RPMI8226 (cell line): Measurements from ENCODE around the gene SIK2.

Experiments used
- DNase-seq: peaks from one replicate; pipeline ENCODE4 v3.0.0-alpha.2; 2015

The SIK2 gene

GRCh38 chr11:111734101-111734953, 132.1 kb downstream of the SIK2 start:
- no peak for DNase-seq

GRCh38 chr11:111734954-111735261, 132.7 kb downstream of the SIK2 start:
- DNase-seq = no peak

GRCh38 chr11:111735262-111736116, 133.2 kb downstream of the SIK2 start:
- no peak for DNase-seq

GRCh38 chr11:111736181-111736590, 133.9 kb downstream of the SIK2 start:
- DNase-seq = no peak

- DNase-seq = no peak
These were observed 134.6 kb downstream of the SIK2 start for GRCh38 chr11:111736621-111737443.

- DNase-seq = no peak
These were observed 135.4 kb downstream of the SIK2 start for GRCh38 chr11:111737444-111738210.

GRCh38 chr11:111739299-111739698, 137.1 kb downstream of the SIK2 start:
- DNase-seq = no peak

GRCh38 chr11:111741751-111742150, 139.5 kb downstream of the SIK2 start:
- DNase-seq = no peak

- no peak for DNase-seq
These were observed 141.5 kb downstream of the SIK2 start for GRCh38 chr11:111743700-111744099.

GRCh38 chr11:111745719-111746504, 143.7 kb downstream of the SIK2 start:
- no peak for DNase-seq

- no peak for DNase-seq
These were observed 146.0 kb downstream of the SIK2 start for GRCh38 chr11:111748035-111748804.

GRCh38 chr11:111749646-111750045, 147.4 kb downstream of the SIK2 start:
- DNase-seq = no peak

- no peak for DNase-seq
These were observed 153.8 kb downstream of the SIK2 start for GRCh38 chr11:111756097-111756496.

GRCh38 chr11:111759376-111759775, 157.1 kb downstream of the SIK2 start:
- DNase-seq = no peak

GRCh38 chr11:111759778-111760407, 157.6 kb downstream of the SIK2 start:
- no peak for DNase-seq

GRCh38 chr11:111761036-111761435, 158.8 kb downstream of the SIK2 start:
- DNase-seq = no peak

GRCh38 chr11:111762526-111762925, 160.3 kb downstream of the SIK2 start:
- no peak for DNase-seq

GRCh38 chr11:111762981-111763643, 160.9 kb downstream of the SIK2 start:
- no peak for DNase-seq

GRCh38 chr11:111764621-111765020, 162.4 kb downstream of the SIK2 start:
- DNase-seq = no peak
